Stimulated activated CD8-positive, alpha-beta memory T cell treated with anti-CD3 and anti-CD28 coated beads, Interleukin-15, amount 100 ng/mL, for 48 hours (primary cell): Measurements from ENCODE around the gene SORCS1.

ENCODE experiments used
- DNase-seq, 2 donors: peaks; one replicate each; pipeline ENCODE4 v3.0.0-alpha.2; 2020; ENCODE audit warnings: low read depth in 2 of 2

SORCS1 gene

DNA sequence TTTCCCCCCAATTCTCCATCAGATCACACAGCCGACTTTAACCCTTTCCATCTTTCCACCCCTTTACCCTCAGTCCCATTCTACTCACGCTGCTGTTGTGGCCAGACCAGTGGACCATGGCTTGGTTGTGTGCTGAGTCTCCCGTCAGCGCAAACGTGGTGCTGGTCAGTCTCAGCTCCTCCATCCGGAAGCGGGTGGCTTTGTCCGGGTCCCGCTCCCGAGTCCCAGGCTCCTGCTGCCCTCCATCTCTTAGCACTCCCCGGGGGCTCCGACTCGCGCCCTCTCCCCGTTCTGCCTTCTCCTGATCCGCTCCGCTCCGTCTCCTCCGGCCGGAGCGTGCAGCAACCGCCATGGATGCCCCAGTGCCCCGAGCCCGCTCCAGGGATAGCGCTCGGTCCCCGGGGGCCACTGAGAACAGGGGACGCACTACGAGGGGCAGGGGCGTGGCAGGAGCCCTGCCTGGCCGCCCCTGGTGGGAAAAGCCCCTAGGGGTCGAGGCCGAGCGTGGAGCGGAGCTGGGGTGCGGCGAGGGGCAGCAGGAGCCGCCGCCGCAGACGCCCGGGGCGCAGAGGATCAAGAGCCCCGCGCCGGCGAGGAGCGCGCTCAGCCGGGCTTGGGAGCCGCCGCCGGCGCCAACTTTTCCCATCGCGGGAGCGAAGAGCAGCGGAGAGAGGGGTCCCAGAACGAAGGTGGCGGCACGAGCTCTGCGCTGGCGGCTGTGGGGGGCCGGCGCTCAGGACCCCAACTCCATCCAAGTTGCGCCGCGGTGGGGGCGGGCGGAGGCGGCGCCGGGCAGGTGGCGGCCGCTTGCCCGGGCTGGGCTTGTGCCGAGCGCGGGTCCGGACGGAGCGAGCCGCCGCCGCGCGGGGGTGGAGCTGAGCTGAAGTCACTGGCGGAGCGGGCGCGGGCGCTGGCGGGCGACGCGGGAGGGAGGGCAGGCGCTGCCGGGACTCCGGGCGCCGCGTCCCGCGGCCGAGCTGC is at the start of gene SORCS1:
TSS of gene SORCS1 (minus strand) at position 826 of the 981 bp plus-strand sequence.
- no peak for DNase-seq

DNA sequence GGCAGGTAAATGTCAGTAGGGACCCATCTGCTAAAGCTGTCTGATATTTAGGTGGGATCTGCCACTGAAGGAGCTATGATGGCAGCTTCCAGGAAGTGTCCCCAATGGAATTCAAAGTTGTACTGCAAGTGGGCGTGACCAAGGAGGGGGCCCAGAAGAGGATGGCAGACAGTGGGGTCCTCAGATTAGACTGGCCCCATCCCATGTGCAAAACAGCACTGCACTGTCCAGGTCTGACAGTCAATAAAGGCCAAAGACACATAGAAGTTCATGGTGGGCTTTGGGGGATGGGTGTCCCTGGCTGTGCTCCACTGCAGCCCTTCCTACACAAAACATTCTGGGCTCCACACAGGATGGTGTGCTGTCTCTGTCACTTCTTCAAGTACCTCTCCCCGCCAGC is 49.8 kb upstream of the SORCS1 start:
- no peak for DNase-seq

DNA sequence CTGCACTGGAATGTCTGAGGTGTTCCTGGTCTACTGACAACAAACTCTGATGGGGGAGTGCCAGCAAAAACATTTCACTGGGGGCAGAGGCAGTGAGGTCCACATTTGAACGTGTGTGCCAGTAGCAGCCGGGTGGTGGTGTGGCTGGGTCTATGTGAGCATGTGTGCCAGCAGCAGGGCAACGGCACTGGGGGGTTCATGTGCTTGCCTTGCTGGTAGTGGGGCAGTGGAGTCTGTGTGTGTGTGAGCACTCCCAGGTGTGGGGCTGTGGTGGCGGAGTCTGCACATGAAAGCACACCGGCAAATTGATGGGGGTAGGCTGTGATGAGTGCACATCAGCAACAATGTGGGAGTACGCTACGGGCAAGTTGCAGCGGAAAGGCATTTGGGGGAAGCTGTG is 49.4 kb upstream of the SORCS1 start:
- DNase-seq: no peak

DNA sequence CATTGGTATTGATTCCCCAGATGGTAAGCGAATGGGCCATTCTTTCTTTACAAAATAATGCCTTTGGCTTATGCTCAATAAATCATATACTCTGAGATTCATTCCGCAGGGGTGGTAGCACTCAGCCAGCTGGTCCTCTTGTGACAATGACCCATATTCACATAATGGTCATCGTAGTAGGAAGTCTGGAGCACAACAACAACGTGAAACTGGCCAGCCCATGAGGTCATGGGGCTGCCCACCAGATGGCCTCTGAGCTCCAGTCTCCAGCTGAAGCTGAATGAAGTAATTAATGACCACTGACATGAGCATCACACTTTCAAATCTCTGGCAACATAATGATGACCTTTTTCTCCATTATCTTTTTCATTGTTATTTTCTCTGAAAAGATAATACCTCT is 42.3 kb upstream of the SORCS1 start:
- DNase-seq: no peak

DNA sequence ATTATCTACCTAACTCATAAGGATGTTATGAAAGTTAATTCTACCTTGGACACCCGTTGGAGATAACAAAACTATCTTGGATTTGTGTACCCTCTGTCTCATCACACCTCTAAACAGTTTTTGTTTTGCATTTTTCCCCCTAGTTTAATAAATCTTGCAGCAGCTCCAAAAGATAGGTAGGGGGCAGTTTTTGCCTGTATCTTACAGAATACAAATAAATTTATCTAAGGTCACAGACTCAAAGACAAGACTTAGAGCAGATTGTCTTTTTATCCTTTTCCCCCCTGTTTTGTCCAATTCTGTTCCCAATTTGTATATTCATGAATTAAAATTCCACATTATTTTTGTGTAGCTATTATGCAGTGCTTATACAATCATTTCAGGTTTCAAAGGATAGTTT is 5.0 kb upstream of the SORCS1 start:
- no peak for DNase-seq

DNA sequence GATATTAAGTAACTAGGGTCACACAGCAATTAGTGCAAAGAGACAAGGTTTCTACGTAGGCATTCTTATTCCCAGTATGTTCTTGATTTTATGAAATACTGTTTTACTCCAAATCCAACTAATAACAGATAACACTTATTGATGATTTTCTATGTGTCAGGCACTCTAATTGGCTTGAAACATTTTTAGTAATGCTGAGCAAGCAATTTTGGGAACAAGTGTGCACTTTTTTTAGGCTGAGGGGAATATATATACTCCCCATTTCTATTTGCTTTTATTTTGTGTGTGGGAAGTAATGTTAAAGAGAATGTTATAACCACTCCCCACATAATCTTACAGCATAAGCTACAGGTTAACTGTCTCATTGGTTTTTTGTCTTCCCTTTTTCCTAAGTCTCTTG is 4.2 kb upstream of the SORCS1 start:
- no peak for DNase-seq

DNA sequence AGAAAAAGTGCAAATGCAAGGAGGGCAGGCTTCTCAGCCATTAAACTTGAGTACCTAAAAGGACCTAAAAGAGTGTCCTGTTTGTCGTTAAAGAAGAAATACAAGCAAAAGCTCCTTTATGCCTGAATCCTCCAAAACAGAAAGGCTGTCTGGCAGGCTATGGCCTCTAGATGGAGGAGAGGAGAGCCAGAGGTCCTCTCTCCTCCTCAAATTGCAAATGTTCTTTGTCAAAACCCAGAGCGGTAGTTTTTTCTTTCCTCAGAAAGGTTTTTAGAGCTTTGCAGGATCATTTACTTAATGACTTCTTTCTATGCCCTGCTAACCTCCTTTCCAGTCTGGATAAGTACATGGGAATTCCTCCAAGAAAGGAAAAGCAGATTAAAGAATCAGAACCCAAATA is 1.9 kb upstream of the SORCS1 start:
- DNase-seq: no peak

DNA sequence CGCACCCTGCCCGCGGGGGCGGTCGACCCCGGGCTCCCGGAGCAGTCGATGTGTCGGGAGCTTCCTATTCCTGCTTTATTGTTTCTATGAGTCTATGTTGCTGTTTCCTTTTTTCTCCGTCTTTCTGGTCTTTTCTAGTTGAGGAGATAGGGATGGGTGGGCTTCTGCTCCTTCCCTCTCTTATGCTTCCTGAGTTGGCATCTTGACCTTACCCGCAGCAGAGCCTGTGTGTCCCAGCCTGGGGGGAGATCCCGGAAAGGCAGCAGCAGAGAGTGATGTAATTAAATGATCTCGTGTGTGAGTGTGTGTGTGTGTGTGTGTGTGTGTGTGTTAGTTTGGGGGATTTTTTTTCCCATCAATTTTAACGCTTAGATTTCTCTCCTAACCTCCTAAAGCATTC is 486 bp upstream of the SORCS1 start:
- DNase-seq: no peak

DNA sequence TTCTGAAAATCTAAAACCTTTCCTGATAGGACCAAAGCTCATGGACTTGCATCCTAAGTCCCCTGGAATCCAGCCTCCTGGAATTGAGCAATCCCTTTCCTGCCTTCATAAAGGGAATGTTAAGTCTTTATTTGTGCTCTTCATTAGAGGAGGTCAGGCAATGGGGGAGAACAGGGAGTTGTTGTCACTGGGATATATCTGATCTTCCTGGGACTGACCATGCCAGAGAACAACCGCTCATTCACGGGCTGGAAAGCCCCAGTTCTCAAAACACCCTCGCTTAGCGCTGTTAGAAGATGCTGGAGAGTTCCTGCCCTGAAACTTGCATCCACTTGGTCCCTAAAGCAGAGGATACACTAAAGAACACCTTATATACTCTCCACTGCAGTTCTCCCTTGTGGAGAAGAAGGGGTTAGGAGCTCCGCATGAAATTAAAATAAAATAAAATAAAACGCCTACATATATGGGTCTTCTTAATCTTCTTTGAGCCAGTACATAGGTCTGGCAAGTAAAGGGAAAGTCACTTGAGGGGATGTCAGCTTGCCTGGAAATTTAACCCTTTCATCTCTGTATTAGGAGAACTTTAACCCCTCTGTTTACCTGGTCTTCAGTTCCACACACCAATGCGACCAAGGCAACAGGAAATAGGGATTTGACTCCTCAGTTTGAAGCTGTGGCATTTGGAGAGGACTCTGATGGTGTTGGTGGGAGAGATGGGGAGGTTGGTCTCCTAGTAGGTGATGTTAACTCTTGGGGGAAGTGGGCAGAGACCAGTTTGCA is 1.2 kb downstream of the SORCS1 start:
- DNase-seq: no peak

DNA sequence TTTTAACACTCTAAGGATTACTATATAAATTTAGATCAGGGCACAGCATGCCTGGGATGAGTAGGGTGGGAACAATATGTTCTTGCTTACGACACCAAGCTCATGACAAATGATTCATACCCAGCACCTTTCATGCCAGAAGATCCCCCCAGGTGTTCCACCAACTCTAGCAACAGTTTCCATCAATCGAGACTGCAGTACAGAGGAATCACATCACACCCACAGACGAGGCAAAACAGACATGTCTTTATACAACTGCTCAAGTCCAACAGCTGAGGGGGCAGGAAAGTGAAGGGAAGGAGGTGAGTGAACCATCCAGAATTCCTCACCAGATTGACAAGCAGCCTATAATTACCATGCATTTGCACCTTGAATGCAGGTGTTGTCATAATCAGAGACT is 3.6 kb downstream of the SORCS1 start:
- DNase-seq: no peak

DNA sequence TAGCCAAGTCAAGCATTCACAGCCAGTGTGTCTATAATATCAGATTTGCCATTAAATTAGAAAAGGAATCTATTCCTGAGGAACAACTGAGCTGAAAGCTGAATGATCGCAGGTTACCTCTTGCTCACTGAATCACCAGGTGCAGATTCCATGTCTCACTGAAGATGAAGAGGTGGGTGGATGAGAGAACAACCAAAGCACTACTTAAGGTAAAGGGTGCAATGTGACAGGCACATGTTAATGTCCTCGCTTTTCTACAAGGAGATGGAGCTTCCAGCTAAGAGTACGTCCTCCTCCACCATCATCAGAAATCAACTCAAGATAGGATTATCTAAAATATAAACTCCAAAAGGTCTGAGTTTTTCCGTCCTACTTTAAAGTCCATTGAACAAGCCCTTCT is 4.6 kb downstream of the SORCS1 start:
- DNase-seq: no peak

DNA sequence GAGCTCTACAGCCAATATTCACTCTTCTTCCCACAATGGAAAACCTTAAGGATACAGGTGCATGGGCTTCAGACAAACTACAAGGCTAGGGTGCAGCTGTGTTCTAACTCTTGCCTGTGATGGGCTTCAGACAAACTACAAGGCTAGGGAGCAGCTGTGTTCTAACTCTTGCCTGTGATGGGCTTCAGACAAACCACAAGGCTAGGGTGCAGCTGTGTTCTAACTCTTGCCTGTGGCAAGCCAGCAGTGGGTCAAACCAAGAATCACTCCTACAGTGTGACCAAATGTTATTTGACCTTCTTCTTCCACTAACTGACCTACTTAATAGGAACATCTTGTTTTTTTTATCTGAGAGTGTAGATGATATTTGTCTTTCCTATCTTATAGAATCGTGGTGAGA is 7.4 kb downstream of the SORCS1 start:
- DNase-seq: no peak

DNA sequence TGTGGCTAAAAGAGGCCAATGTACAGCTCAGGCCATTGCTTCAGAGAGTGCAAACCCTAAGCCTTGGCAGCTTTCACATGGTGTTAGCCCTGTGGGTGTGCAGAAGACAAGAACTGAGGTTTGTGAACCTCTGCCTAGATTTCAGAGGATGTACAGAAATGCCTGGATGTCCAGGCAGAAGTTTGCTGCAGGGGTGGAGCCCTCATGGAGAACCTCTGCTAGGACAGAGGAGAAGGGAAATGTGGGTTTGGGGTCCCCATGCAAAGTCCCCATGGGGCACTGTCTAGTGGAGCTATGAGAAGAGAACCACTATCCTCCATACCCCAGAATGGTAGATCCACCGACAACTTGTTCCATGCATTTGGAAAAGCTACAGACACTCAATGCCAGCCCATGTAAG is 12.4 kb downstream of the SORCS1 start:
- no peak for DNase-seq

DNA sequence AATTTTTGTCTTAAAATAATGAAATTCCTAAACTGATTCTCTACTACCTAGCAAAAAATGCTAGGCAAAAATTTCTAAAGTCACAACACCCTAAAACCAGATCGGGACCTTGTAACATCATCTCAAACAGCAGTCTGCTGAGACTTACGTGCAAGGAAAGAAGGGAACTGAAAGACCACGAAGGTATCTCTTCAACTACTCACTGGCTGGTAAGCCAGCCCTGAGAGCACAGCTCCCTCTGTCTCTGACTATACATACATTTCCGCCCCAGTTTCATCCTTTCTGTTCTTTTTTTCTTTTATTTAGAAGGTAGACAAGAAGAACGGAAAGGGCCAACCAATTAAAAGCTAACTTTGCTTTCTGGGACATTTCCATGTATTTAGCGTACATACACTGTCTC is 15.6 kb downstream of the SORCS1 start:
- DNase-seq: no peak

DNA sequence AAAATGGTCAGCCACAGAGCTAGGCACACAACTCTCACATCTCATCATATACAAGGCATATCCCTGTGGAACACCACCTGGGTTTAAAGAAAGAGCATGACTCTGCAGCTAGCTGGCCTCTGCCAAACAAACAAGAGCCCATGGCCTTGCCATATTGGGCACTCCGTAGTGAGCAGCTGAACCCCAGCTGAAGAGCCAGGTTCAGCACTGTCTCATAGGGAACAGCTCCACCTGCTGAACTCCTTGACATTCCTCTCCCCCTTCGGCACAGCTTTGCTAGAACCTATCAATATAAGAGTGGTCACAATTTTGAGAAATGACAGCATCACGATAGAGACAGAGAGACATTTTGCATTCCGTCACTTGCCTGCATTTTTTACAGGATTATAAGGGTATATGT is 20.0 kb downstream of the SORCS1 start:
- DNase-seq: no peak

DNA sequence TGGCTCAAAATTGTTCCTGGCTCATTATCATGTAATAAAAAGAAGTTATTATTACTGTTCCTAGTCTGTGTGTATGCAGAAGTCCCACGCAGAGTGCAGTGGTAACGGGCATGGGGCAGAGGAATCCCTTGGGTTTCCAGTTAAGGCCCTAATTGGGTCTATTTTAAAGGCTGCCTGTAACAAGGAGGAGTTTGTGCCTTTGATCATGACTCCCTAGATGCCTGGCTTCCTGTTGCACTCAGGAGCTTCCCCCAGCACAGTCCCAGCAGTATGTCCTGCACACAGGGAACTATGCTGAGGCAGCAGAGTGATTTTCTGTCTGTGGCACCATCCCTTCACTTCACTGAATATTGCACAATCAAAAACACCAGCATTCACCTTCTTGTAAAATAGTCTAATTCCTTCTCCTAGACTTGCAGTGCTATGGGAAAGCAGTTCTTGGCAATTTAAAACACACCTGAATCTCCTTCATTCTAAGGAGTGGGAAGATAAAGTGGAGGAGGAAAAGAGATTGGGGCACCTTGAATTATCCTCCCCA is 22.9 kb downstream of the SORCS1 start:
- DNase-seq: no peak

DNA sequence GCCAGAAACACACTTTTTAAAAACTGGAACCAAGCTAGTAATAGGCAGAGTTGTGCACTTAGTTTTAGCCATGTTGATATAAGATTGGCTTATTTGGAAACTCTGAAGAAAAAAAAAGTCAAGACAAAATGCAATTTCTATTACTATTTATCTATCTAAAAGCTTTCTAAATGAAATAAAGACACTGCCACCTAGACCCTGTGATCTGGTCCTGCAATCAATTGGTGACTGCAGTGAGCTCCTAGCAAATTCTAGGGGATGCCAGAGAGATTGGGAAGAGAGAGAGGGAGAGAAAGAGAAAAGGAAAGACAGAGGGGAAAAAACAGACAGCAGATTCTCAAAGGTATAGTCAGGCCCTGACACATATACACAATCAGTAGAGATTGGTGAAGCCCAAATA is 25.3 kb downstream of the SORCS1 start:
- DNase-seq: no peak

DNA sequence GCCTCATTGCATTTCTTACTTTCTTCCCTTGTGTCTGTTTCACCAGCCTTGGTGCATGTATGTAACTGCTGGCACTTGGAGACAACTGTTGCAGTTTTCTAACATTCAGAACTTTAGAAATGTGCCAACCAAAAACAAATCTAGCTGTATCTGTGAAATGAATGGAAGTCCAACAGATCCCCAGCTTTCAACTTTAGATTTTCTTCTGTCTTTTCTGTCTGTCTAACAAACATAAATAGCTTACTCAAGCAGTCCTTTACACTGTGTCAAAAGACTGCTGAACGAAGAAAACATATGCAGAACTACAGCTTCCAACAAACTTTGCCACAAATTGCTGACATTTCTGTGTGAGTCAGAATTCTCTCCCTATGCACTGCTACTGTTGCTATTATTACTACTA is 30.9 kb downstream of the SORCS1 start:
- DNase-seq: no peak

DNA sequence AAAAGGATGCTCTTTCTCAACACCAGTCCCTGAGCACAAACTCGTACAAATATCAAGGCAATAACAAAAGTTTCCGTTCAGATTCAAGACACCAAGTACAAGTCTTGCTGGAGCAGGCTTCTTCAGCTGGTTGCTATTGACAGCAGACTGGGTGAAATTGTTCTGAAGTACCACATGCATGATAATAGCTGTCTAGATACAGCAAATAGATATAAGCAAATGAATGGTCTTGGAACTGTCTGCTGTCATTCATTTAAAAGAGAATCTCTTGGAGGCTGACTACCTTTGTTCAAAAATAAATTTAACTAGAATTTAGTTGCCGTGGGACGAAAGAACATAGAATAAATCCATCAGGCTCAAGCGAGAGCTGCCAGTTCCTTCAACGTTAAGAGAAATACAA is 35.5 kb downstream of the SORCS1 start:
- no peak for DNase-seq

DNA sequence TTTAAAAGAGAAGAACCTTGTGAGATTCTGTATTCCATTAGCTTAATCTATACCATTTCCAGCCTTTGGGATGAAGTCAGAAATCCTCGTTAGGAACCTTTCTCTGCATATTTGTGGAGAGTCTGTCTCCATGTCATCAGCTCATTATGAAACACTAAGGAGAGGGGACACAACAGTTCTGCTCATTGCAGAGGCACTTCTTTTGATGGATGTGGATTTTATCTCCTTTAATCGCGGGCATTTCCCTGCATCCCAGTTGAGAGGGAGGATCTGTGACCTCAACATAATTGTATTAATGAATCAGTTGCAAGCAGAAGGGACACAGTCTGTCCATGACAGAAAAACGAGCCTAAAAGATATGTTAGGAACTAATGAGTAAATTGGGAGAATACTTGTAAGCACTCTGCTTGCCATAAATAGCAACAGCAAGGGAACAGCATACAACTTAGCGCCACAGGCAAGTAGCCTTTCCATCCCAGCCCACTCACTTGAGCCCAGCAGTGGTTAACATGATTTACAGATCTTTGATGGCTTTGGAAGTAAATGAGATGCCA is 37.9 kb downstream of the SORCS1 start:
- DNase-seq: no peak

DNA sequence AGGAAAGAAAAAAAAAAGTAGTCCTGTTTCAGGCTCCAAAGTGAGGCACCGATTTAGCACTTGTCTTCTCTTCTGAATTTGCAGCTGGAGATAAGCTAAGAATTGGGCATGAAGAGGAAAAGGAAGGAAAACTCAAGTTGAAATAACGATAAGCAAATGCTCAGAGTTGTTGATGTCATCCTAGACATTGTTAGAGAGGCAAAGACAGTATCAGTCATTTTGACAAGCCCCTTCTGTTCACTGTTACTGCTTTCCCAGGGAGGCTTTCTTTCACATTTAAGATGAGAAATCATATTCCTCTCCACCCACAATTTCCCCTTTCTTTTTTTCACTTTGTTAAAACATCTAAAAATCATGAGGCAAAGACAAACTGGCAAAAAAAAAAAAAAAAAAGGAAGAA is 41.8 kb downstream of the SORCS1 start:
- no peak for DNase-seq

DNA sequence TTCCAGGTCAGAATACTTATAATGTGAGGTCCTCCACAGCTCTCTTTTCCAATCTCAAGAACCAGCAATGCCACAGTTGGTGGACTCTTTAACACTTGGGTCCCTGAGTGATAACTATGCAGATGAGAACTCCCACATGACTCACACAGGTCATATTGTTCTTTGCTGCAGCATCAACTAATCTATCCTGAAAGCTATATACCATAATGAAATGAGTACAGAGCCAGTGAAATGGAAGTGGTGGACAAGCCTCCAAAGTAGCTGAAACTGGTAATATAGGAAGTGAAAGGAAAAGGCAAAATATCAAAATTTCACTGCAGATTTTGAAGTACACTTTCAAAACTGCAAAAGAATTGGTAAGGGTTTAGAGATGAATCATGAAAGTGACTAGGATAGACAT is 45.6 kb downstream of the SORCS1 start:
- DNase-seq: no peak
